WI38 (cell line): ENCODE results near the gene NOS1AP.

Source experiments
- H3K4me3 ChIP-seq: 2 replicates; pipeline ENCODE4 v1.5.1; 2011; ENCODE audit warnings: low read depth, mild to moderate bottlenecking, control low read depth, low read length
- CTCF ChIP-seq: IDR thresholded peaks from 2 replicates; pipeline ENCODE4 v1.5.1; 2012; ENCODE audit warnings: low read depth, mild to moderate bottlenecking, control low read depth, low read length

NOS1AP gene

GRCh38 chr1:162375463-162375862 is 306.0 kb downstream of the NOS1AP start:
- no peak overlapping the region for H3K4me3 ChIP-seq
- TF ChIP-seq CTCF = no peak

- no peak for TF ChIP-seq CTCF
- H3K4me3 ChIP-seq = no peak within 1 kb of the TSS
These were observed 307.2 kb downstream of the NOS1AP start, which contains the start of gene SPATA46 for GRCh38 chr1:162376691-162377090. Gene SPATA46, minus strand, starts transcription at chr1:162376854. Its CDS starts 64 bp downstream, at chr1:162376790.

GRCh38 chr1:162380061-162380846 is 310.8 kb downstream of the NOS1AP start:
- H3K4me3 ChIP-seq = no peak overlapping the region
- no peak for TF ChIP-seq CTCF

- TF ChIP-seq CTCF = no peak
These were observed 311.9 kb downstream of the NOS1AP start, which contains the start of gene C1orf226 for GRCh38 chr1:162381383-162381782. Gene C1orf226, plus strand, starts transcription at chr1:162381728. Its CDS starts 174 bp downstream, at chr1:162381902.

GRCh38 chr1:162381941-162382750 is 312.7 kb downstream of the NOS1AP start:
- no peak for TF ChIP-seq CTCF
- H3K4me3 ChIP-seq = no peak overlapping the region

More at GRCh38 chr1:162381383-162381782, 311.9 kb downstream of the NOS1AP start, which contains the start of gene C1orf226:
- H3K4me3 ChIP-seq = no peak within 1 kb of the TSS

GRCh38 chr1:162383091-162383490 is 313.6 kb downstream of the NOS1AP start:
- no peak for TF ChIP-seq CTCF
- H3K4me3 ChIP-seq = no peak overlapping the region
